GDM1 (cell line): ENCODE data around the gene CFAP20DC.

ENCODE experiments used
- DNase-seq: peaks from one replicate; lab custom pipeline; 2025; lab: John Stamatoyannopoulos, UW

Gene CFAP20DC

DNA sequence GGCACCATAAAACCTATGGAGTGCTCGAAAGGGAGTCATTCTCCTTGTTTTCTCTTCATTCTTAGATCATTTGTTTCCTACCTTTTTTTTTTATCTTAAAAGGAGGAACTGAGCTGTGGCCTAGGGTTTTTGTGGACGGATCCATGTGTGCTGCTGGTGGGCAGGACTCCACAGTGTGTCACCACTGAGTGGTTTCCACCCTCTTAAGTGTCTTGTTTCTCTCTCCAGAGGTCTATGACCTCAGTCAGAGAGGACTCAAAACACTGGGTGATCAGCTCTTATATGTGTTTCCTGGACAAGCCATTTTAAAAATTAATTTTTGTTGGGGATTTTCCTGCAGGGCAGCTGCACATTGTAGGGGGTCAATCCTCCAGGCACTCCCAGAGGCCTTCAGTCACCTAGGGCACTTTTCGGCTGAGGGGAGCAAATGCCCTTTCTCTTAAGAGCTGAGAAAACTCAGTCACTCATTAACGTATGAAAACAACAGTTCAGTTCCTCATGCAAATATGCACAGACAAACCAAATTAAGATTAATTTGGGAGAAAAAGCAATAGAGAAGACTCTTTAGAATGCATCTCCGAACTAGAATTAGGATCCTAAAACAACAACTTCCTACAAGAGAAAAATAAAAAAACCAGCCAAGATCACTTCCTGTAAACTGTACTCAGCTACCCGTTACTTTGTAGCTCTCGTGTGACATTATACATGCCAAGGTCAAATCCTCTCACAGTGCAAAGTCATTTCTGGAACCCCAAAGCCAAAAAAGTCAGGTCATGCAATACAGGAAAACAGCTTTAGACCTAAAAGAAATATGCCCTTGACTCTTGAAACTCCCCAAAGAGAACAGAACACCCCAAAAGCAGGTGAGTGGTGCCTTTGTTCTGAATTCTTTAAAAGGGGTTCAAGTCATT is 355.6 kb downstream of the CFAP20DC start:
- DNase-seq, result peak; percentile 41

DNA sequence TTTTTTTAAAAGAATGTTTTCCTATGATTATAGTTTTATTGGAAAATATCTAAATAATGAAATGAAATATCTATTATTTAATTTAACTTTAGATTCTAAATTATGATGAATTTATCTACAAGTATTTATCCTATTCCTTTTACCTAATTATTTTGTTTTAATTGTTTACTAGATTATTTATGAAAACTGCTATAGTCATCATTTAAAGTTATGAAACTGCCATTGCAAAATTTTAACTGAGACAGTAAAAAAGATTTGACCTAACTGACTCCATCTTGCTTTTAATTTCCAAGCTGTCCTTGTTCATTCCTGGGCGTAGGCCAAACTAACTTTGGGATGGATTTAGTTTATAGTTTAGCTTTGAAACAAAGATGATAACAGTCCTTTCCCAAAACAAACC is 357.3 kb downstream of the CFAP20DC start:
- no peak for DNase-seq
